ENCODE measurements around the gene MTMR4.

The MTMR4 gene

GRCh38 chr17:58531661-58532554 lies 17.5 kb upstream of the MTMR4 start:
- no peaks in the 10 kb centered on the region for H3K9me3 Mint-ChIP-seq
- H3K27ac Mint-ChIP-seq = no peak overlapping the region
- H3K4me1 Mint-ChIP-seq = no peaks in the 10 kb centered on the region
- H3K27me3 Mint-ChIP-seq = peaks cover 11% of the 10 kb centered on the region
- H3K36me3 Mint-ChIP-seq = no peaks in the 10 kb centered on the region
- H3K4me3 Mint-ChIP-seq = peak overlapping the region; percentile 51

DNA sequence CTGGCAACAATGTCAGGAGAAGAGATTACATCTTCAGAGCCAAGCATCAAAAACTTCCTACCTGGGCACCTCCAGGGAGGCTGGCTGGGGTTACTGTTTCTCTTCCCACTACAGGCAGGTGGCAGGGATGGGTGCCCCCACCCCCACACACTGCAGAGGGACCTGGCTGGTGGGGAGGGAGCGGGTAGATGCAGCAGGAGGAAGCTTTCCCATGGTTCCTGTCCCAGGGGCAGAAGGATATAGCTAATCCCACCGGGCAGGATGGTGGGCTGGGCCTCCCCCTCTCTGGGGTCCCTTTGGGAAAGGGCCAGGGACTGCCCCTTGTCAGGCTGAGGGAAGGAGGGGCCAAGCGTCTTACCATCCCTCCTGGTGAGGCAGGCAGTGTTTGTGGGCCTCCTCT lies 16.7 kb upstream of the MTMR4 start:
- Mint-ChIP-seq H3K36me3 (no peaks in the 10 kb centered on the region), H3K4me1 (no peaks in the 10 kb centered on the region), H3K27me3 (peaks cover 11% of the 10 kb centered on the region), H3K27ac (no peak overlapping the region), H3K4me3 (peak overlapping the region; percentile 51), H3K9me3 (no peaks in the 10 kb centered on the region)

GRCh38 chr17:58530655-58531054 lies 16.2 kb upstream of the MTMR4 start:
- no peaks in the 10 kb centered on the region for H3K36me3 Mint-ChIP-seq
- H3K4me3 Mint-ChIP-seq = peak overlapping the region; percentile 51
- peaks cover 11% of the 10 kb centered on the region for H3K27me3 Mint-ChIP-seq
- no peak overlapping the region for H3K27ac Mint-ChIP-seq
- H3K9me3 Mint-ChIP-seq = no peaks in the 10 kb centered on the region
- H3K4me1 Mint-ChIP-seq = no peaks in the 10 kb centered on the region

- Mint-ChIP-seq H3K36me3 (no peaks in the 10 kb centered on the region), H3K27ac (no peak overlapping the region), H3K9me3 (no peaks in the 10 kb centered on the region), H3K4me3 (no peak overlapping the region), H3K27me3 (peaks cover 11% of the 10 kb centered on the region), H3K4me1 (no peaks in the 10 kb centered on the region)
Observed at GRCh38 chr17:58529275-58529674, 14.8 kb upstream of the MTMR4 start.

GRCh38 chr17:58528443-58528842 lies 14.0 kb upstream of the MTMR4 start:
- Mint-ChIP-seq H3K27me3 (peaks cover 10% of the 10 kb centered on the region), H3K4me3 (no peak overlapping the region), H3K27ac (no peak overlapping the region)

GRCh38 chr17:58527949-58528348 lies 13.5 kb upstream of the MTMR4 start:
- Mint-ChIP-seq H3K4me1 (no peaks in the 10 kb centered on the region), H3K27ac (no peak overlapping the region), H3K4me3 (no peak overlapping the region), H3K27me3 (peaks cover 5% of the 10 kb centered on the region), H3K9me3 (no peaks in the 10 kb centered on the region), H3K36me3 (no peaks in the 10 kb centered on the region)

More at GRCh38 chr17:58528443-58528842, 14.0 kb upstream of the MTMR4 start:
- no peaks in the 10 kb centered on the region for H3K9me3 Mint-ChIP-seq
- no peaks in the 10 kb centered on the region for H3K36me3 Mint-ChIP-seq
- H3K4me1 Mint-ChIP-seq = no peaks in the 10 kb centered on the region

GRCh38 chr17:58527306-58527705 lies 12.9 kb upstream of the MTMR4 start:
- H3K9me3 Mint-ChIP-seq = no peaks in the 10 kb centered on the region
- peaks cover 4% of the 10 kb centered on the region for H3K27me3 Mint-ChIP-seq
- H3K4me1 Mint-ChIP-seq = no peaks in the 10 kb centered on the region
- no peak overlapping the region for H3K27ac Mint-ChIP-seq
- no peak overlapping the region for H3K4me3 Mint-ChIP-seq
- no peaks in the 10 kb centered on the region for H3K36me3 Mint-ChIP-seq

DNA sequence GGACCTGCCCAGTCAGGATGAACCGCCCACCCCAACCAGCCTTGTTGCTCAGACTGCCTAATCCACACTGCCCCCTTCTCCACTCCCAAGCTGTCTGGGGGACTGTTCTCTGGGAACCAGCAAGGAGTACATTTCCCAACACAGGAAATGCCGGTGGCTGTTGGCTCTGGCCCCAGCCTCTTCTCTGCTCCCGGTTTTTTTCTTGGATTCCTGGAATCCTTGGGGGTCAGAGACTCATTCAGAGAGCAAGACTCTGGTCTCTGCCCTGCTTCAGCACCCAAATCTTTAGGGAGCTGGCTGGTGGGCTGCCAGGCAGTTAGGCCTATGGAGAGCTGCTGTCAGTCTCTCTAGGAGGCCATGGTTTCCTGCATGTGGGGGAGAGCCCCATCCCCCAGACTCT lies 10.8 kb upstream of the MTMR4 start:
- Mint-ChIP-seq H3K4me3 (no peak overlapping the region), H3K9me3 (no peaks in the 10 kb centered on the region), H3K36me3 (no peaks in the 10 kb centered on the region), H3K27ac (no peak overlapping the region), H3K27me3 (peaks cover 4% of the 10 kb centered on the region), H3K4me1 (no peaks in the 10 kb centered on the region)

- peaks cover 3% of the 10 kb centered on the region for H3K4me1 Mint-ChIP-seq
- no peak overlapping the region for H3K4me3 Mint-ChIP-seq
- H3K27ac Mint-ChIP-seq = no peak overlapping the region
Observed at GRCh38 chr17:58521680-58522079, 7.2 kb upstream of the MTMR4 start.

GRCh38 chr17:58520843-58521430 lies 6.5 kb upstream of the MTMR4 start:
- no peak overlapping the region for H3K4me3 Mint-ChIP-seq

More at GRCh38 chr17:58521680-58522079, 7.2 kb upstream of the MTMR4 start:
- Mint-ChIP-seq H3K36me3 (no peaks in the 10 kb centered on the region), H3K27me3 (no peaks in the 10 kb centered on the region), H3K9me3 (no peaks in the 10 kb centered on the region)

DNA sequence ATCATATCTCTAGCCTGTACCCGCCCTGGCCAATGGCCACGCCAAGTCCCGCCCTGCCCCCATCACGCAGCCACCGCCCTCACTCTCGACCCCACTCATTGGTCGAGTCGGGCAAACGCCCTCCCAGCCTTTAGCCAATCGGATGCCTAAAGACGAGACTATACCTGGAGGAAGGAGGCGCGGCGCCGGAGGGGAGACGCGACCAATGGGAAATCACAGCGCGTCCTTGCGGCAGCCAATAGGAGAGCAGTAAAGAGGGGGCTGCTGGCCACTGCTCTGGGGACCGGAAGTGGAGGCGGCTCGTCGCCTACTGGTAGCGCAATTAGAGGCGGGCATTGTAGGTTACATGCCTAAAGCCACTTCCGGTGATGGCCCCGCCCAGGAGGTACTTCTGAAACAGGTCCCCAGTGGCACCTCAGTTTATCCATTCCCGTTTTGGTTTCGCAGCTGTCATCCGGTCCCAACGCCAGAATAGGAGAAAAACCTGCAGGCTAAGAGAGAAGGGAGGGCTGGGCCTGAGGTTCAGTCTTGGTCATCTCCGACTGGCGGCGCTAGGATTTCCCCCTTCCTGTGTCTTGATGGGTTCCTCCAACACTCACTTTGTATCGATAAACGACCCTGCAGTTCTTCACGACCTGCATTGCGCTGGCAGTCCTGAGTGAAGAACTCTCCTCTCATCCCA lies 3.6 kb upstream of the MTMR4 start:
- H3K9me3 Mint-ChIP-seq = no peaks in the 10 kb centered on the region
- peak overlapping the region; percentile 94 for H3K4me3 Mint-ChIP-seq
- H3K4me1 Mint-ChIP-seq = peaks cover 30% of the 10 kb centered on the region
- peaks cover 1% of the 10 kb centered on the region for H3K36me3 Mint-ChIP-seq
- H3K27ac Mint-ChIP-seq = peak overlapping the region; percentile 92
- H3K27me3 Mint-ChIP-seq = no peaks in the 10 kb centered on the region

More at GRCh38 chr17:58520843-58521430, 6.5 kb upstream of the MTMR4 start:
- Mint-ChIP-seq H3K9me3 (no peaks in the 10 kb centered on the region), H3K36me3 (no peaks in the 10 kb centered on the region), H3K27me3 (no peaks in the 10 kb centered on the region), H3K4me1 (peaks cover 11% of the 10 kb centered on the region), H3K27ac (no peak overlapping the region)

DNA sequence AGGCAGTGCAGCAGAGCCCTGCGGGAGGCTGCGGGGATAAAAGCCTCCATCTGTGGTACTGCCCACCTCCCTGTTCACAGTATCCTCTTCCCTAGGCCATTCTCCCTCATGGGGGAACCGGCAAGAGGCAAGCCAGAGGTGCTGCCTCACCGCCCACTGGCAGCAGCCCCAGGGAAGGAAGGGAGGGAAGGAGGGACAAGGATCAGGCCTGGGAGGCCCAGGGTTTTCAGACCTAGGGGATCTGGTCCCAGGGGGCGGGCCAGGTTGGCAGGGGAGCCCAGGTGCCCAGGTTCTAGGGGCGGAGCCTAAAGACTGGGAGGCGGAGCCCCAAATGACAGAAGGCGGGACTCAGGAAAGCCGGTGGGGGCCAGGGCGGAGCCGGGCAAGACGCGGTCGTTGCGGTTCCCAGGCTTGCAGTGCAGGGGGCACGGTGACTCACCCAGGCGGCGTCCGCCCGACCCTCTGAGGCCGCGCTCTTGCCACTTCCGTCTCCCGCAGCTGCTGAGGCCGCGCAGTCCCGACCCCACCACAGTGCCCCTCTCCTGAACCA lies 3.0 kb upstream of the MTMR4 start:
- peak overlapping the region; percentile 94 for H3K4me3 Mint-ChIP-seq
- H3K9me3 Mint-ChIP-seq = no peaks in the 10 kb centered on the region
- peaks cover 36% of the 10 kb centered on the region for H3K4me1 Mint-ChIP-seq

DNA sequence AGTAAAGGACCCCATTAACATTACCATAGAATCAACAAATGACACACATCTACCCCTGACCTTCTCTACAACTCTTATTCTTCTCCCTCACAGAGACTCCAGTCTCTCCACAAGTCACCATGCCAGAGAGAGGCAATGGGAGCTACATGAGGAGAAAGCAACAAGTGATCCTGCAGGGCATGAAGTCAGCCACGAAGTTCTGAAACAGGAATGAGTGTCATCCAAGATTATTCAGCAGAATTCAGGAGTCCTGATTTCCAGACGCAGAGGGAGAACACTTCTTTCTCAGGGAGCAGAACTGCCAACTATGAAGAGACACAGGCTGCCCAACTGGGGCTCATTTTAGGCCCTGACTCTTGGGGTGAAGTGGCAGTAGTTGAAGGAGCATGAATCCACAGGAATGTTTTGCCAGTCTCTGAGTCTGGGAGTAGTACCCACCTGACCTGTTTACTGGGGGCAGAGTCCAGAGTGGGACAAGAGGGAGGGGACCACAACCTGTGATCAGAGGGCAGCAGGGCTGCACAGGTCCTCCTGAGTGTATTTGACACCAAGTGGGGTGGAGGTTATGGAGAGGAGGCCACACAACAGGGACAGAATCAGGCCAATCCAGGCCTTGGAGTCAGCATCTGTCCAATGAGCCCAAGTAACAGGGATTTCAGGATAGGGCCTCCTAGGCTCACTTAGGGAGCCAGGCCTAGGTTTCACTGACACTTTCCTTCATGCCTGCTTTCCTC lies 2.4 kb upstream of the MTMR4 start:
- Mint-ChIP-seq H3K36me3 (peaks cover 5% of the 10 kb centered on the region), H3K4me1 (peaks cover 40% of the 10 kb centered on the region)

More for the DNA sequence above, 3.0 kb upstream of the MTMR4 start:
- Mint-ChIP-seq H3K27me3 (no peaks in the 10 kb centered on the region), H3K27ac (peak overlapping the region; percentile 92), H3K36me3 (peaks cover 5% of the 10 kb centered on the region)

GRCh38 chr17:58515286-58515685 lies 848 bp upstream of the MTMR4 start:
- H3K4me1 Mint-ChIP-seq = peaks cover 50% of the 10 kb centered on the region
- peaks cover 17% of the 10 kb centered on the region for H3K36me3 Mint-ChIP-seq
- H3K27me3 Mint-ChIP-seq = no peaks in the 10 kb centered on the region
- H3K27ac Mint-ChIP-seq = peak overlapping the region; percentile 81
- H3K9me3 Mint-ChIP-seq = no peaks in the 10 kb centered on the region
- peak overlapping the region; percentile 78 for H3K4me3 Mint-ChIP-seq

More for the DNA sequence above, 2.4 kb upstream of the MTMR4 start:
- H3K9me3 Mint-ChIP-seq = no peaks in the 10 kb centered on the region
- H3K27me3 Mint-ChIP-seq = no peaks in the 10 kb centered on the region
- peak overlapping the region; percentile 94 for H3K4me3 Mint-ChIP-seq
- peak overlapping the region; percentile 83 for H3K27ac Mint-ChIP-seq

DNA sequence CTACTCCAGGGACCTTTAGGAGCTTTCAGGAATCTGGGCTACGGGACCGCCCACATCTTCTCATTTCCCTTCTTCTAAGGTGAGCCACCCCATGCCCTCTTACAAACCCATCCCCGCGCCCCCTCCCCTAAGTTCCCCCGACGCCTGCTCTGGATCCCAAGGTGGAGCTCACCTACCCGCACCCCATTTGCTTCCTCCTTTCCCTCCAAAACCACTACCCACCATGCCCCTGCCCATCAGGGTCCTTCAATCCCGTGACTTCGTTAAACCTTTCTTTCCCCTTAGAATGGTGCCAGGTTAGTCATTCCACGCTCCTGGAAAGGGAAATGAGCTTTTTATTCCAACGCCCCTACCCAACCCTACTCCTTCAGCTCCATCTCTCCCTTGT lies 326 bp upstream of the MTMR4 start:
- Mint-ChIP-seq H3K4me3 (peak overlapping the region; percentile 78), H3K27me3 (no peaks in the 10 kb centered on the region), H3K36me3 (peaks cover 23% of the 10 kb centered on the region), H3K27ac (peak overlapping the region; percentile 81), H3K9me3 (no peaks in the 10 kb centered on the region), H3K4me1 (peaks cover 55% of the 10 kb centered on the region)
